Endothelial cell (in vitro differentiated cells): ENCODE results near the gene MXRA5. TPM values are rescaled to one million over a fixed set of nuclear protein-coding genes. Genes with fewer than 3 reads are reported as not detected.

ENCODE experiments used
- DNase-seq: peaks from one replicate; pipeline ENCODE4 v3.0.0; 2021; ENCODE audit warnings: low spot score
- H3K27ac Mint-ChIP-seq: one replicate; pipeline ENCODE4 v1.8.0; 2021; ENCODE audit warnings: mixed read lengths, inconsistent platforms; ENCODE audit not compliant: unreplicated experiment
- H3K27me3 Mint-ChIP-seq: one replicate; pipeline ENCODE4 v1.8.0; 2021; ENCODE audit warnings: mild to moderate bottlenecking, moderate library complexity, mixed read lengths, inconsistent platforms; ENCODE audit not compliant: unreplicated experiment
- H3K36me3 Mint-ChIP-seq: one replicate; pipeline ENCODE4 v1.8.0; 2021; ENCODE audit warnings: mild to moderate bottlenecking, low read depth, mixed read lengths, inconsistent platforms; ENCODE audit not compliant: unreplicated experiment
- H3K4me1 Mint-ChIP-seq: one replicate; pipeline ENCODE4 v1.8.0; 2021; ENCODE audit warnings: mild to moderate bottlenecking, mixed read lengths, inconsistent platforms; ENCODE audit not compliant: unreplicated experiment
- H3K4me3 Mint-ChIP-seq: one replicate; pipeline ENCODE4 v1.8.0; 2021; ENCODE audit warnings: mild to moderate bottlenecking, mixed read lengths, inconsistent platforms; ENCODE audit not compliant: unreplicated experiment
- H3K9me3 Mint-ChIP-seq: one replicate; pipeline ENCODE4 v1.8.0; 2021; ENCODE audit warnings: mixed read lengths, inconsistent platforms; ENCODE audit not compliant: unreplicated experiment
- CTCF ChIP-seq: fragments of 200-600 bp; sonication (generic); IDR thresholded peaks from one replicate; pipeline ENCODE4 v1.5.0; 2021; ENCODE audit warnings: antibody characterized with exemption; ENCODE audit not compliant: unreplicated experiment
- long read RNA-seq: library from polyadenylated mRNA; unstranded; transcript quantifications from one replicate; pipeline ENCODE4 v2.0.0, GENCODE V29; 2020; ENCODE audit not compliant: unreplicated experiment
- total RNA-seq: library from RNA; stranded (reverse); fragmentation: NEBNext Ultra II Directional; extraction: Animal tissue kit (Norgen Biotek cat#: 25700); gene quantifications from one replicate; pipeline ENCODE4 v1.2.1, GENCODE V29; 2021; ENCODE audit not compliant: unreplicated experiment

The MXRA5 gene
- total RNA-seq: 4.3 TPM
- long read RNA-seq, partial matches to known transcripts: 1 of 1 reads
- long read RNA-seq, other reads (novel, unspliced or antisense): 0 of 1 reads

GRCh38 chrX:3346501-3347259 is at the start of gene MXRA5:
Gene MXRA5, minus strand, starts transcription at chrX:3346652. Its CDS starts 2,819 bp downstream, at chrX:3343833.
- TF ChIP-seq CTCF: no peak
- H3K4me1 Mint-ChIP-seq: no peaks in the 10 kb centered on the region
- peaks cover 8% of the 10 kb centered on the region for H3K27me3 Mint-ChIP-seq
- no peak within 1 kb of the TSS for H3K27ac Mint-ChIP-seq
- H3K4me3 Mint-ChIP-seq: peak within 1 kb of the TSS; percentile 84
- no peaks in the 10 kb centered on the region for H3K36me3 Mint-ChIP-seq
- peaks cover 6% of the 10 kb centered on the region for H3K9me3 Mint-ChIP-seq
- peak; percentile 11 for DNase-seq

- DNase-seq: no peak
- TF ChIP-seq CTCF: no peak
- Mint-ChIP-seq H3K36me3 (no peaks in the 10 kb centered on the region), H3K4me1 (no peaks in the 10 kb centered on the region), H3K27me3 (no peaks in the 10 kb centered on the region), H3K27ac (no peak overlapping the region), H3K4me3 (no peak overlapping the region), H3K9me3 (no peaks in the 10 kb centered on the region)
Measured at GRCh38 chrX:3393581-3394111, 47.2 kb upstream of the MXRA5 start.

GRCh38 chrX:3393178-3393577 is 46.7 kb upstream of the MXRA5 start:
- TF ChIP-seq CTCF: no peak
- no peak for DNase-seq
- Mint-ChIP-seq H3K4me3 (no peak overlapping the region), H3K36me3 (no peaks in the 10 kb centered on the region), H3K27me3 (no peaks in the 10 kb centered on the region), H3K4me1 (no peaks in the 10 kb centered on the region), H3K27ac (no peak overlapping the region), H3K9me3 (no peaks in the 10 kb centered on the region)

GRCh38 chrX:3388457-3388856 is 42.0 kb upstream of the MXRA5 start:
- H3K36me3 Mint-ChIP-seq: no peaks in the 10 kb centered on the region
- no peak overlapping the region for H3K27ac Mint-ChIP-seq
- H3K4me1 Mint-ChIP-seq: no peaks in the 10 kb centered on the region
- no peaks in the 10 kb centered on the region for H3K27me3 Mint-ChIP-seq
- no peak for TF ChIP-seq CTCF
- H3K4me3 Mint-ChIP-seq: no peak overlapping the region
- DNase-seq: no peak
- H3K9me3 Mint-ChIP-seq: no peaks in the 10 kb centered on the region

GRCh38 chrX:3384327-3384726 is 37.9 kb upstream of the MXRA5 start:
- TF ChIP-seq CTCF: no peak
- no peaks in the 10 kb centered on the region for H3K36me3 Mint-ChIP-seq
- DNase-seq: no peak
- H3K4me3 Mint-ChIP-seq: no peak overlapping the region
- H3K27me3 Mint-ChIP-seq: no peaks in the 10 kb centered on the region
- no peak overlapping the region for H3K27ac Mint-ChIP-seq
- H3K4me1 Mint-ChIP-seq: no peaks in the 10 kb centered on the region
- H3K9me3 Mint-ChIP-seq: no peaks in the 10 kb centered on the region
